K562 (cell line): Measurements from ENCODE around the gene FOSL1. TPM values are rescaled to one million over a fixed set of nuclear protein-coding genes. Genes with fewer than 3 reads are reported as not detected.

Source experiments
- CSDE1 ChIP-seq, 2 experiments: fragments of 450-650 bp; IDR thresholded peaks; 2 replicates each; pipeline ENCODE4 v1.6.1; 2016; ENCODE audit warnings: mild to moderate bottlenecking in 1 of 2
- HDAC1 ChIP-seq, 2 experiments: fragments of 450-650 bp; IDR thresholded peaks; 2 replicates each; pipeline ENCODE4 v1.6.1; 2016 to 2017; ENCODE audit warnings: inconsistent platforms in 1 of 2, mild to moderate bottlenecking in 1 of 2, moderate library complexity in 1 of 2
- RFX5 ChIP-seq: IDR thresholded peaks from 2 replicates; pipeline ENCODE4 v1.6.1; 2011; ENCODE audit warnings: low read depth, mild to moderate bottlenecking, improper control_type of control experiment, low read length
- RFX7 ChIP-seq: fragments of 250-450 bp; sonication (Bioruptor Pico); IDR thresholded peaks from 2 replicates; pipeline ENCODE4 v1.5.1; 2021; ENCODE audit warnings: mild to moderate bottlenecking
- U2AF2 ChIP-seq: fragments of 200-400 bp; formaldehyde crosslinking; optimal IDR thresholded peaks from 2 replicates; pipeline ENCODE3; 2017; ENCODE audit warnings: low read depth, mild to moderate bottlenecking, low read length
- XRCC5 ChIP-seq: fragments of 200-400 bp; formaldehyde crosslinking; IDR thresholded peaks from 2 replicates; pipeline ENCODE4 v1.6.1; 2017; ENCODE audit warnings: low read depth, mild to moderate bottlenecking, low read length
- ZNF263 ChIP-seq: sonication (generic); formaldehyde crosslinking; IDR thresholded peaks from 2 replicates; pipeline ENCODE4 v1.8.0; 2022; ENCODE audit warnings: mild to moderate bottlenecking, missing genetic modification reagents, borderline replicate concordance
- ZNF3 ChIP-seq: fragments of 250-450 bp; sonication (Bioruptor Pico); IDR thresholded peaks from 2 replicates; pipeline ENCODE4 v1.5.0; 2021; ENCODE audit warnings: mild to moderate bottlenecking, moderate library complexity
- polyA plus RNA-seq, 8 experiments: library from polyadenylated mRNA; depleted of rRNA in 4 of 8; stranded (reverse) in 5 of 8; unstranded in 3 of 8; fragments of >200 nt; fragmentation: Nextera tagmentation in 2 of 8; fragmentation: Illumina TruSeq in 1 of 8; extraction: Ambion mirVana in 2 of 8; extraction: Trizol in 1 of 8; gene quantifications; 2 replicates each; pipeline versions ENCODE4 v1.2.1 to v1.2.3, GENCODE V29; 2011 to 2014; ENCODE audit warnings: inconsistent platforms in 1 of 8, missing spikeins in 1 of 8
- total RNA-seq, 7 experiments: library from RNA; depleted of rRNA in 6 of 7; stranded (reverse); fragments of >200 nt in 6 of 7; fragmentation: Illumina TruSeq in 2 of 7; extraction: Trizol in 2 of 7; gene quantifications; 2 replicates each; pipeline versions ENCODE4 v1.2.1 to v1.2.3, GENCODE V29; 2011 to 2021; ENCODE audit warnings: low replicate concordance in 1 of 7
- TF ChIP-seq, protein P1 (sequence below): fragments of 200-400 bp; formaldehyde crosslinking; IDR thresholded peaks from 2 replicates; pipeline ENCODE4 v1.6.1; 2017; ENCODE audit warnings: mild to moderate bottlenecking, low read depth, low read length, moderate library complexity
- TF ChIP-seq, protein P2 (sequence below): sonication (generic); formaldehyde crosslinking; IDR thresholded peaks from 2 replicates; pipeline ENCODE4 v1.8.1; 2023; ENCODE audit warnings: missing genetic modification reagents, mild to moderate bottlenecking, borderline replicate concordance
- TF ChIP-seq, protein P3 (sequence below): fragments of 450-650 bp; formaldehyde crosslinking; IDR thresholded peaks from 2 replicates; pipeline ENCODE4 v1.4.0; 2020; ENCODE audit warnings: mild to moderate bottlenecking, moderate library complexity
- TF ChIP-seq, protein P4 (sequence below): sonication (generic); formaldehyde crosslinking; IDR thresholded peaks from 2 replicates; pipeline ENCODE4 v1.8.0; 2023; ENCODE audit warnings: missing genetic modification reagents, mild to moderate bottlenecking, borderline replicate concordance

FOSL1 gene
- total and polyA plus RNA-seq, 9 of the 15 experiments (the other 6 are each of a cell fraction or from before 2014, with no cell fraction given), result 3.5 to 39.6 (median 10.0) TPM

DNA sequence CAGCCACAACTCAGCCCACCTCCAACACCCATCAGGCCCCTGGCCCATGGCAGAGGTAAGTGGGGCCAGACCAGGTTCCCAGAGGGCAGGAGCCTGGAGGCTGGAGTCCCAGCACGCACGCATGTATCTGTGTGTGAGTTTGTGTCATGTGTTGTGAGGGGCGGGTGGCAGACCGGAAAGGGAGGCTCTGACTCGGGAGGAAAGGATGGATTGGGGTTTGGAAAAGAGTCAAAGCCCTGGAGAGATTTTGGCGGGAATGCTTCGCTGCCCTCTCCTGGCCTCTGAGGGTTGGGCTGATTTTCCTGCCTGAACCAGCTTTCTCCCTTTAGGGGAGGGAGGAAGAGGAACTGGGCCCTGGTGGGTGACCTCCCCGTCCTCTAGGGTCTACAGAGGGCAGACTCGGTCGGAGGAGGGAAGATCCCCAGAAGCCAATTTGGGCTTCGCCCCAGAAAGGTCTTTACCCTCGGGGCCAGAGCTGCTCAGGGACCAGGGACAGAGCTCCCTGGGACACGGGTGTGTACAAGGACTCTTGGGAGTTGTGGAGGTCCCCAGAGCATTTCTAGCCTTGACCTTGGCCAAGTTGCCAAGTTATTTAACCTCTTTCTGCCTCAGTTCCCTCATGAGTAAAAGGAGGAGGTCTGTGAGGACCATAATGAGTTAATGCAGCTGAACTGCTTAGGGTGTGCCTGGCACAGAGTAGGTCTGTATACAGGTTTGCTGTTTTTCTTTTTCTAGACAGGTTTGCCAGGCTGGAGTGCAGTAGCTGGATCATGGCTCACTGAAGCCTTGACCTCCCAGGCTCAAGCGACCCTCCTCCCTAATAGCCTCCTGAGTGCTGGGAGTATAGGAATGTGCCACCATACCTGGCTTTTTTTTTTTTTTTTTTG lies 11.7 kb upstream of the FOSL1 start (continued):
- TF ChIP-seq, protein P1, sequence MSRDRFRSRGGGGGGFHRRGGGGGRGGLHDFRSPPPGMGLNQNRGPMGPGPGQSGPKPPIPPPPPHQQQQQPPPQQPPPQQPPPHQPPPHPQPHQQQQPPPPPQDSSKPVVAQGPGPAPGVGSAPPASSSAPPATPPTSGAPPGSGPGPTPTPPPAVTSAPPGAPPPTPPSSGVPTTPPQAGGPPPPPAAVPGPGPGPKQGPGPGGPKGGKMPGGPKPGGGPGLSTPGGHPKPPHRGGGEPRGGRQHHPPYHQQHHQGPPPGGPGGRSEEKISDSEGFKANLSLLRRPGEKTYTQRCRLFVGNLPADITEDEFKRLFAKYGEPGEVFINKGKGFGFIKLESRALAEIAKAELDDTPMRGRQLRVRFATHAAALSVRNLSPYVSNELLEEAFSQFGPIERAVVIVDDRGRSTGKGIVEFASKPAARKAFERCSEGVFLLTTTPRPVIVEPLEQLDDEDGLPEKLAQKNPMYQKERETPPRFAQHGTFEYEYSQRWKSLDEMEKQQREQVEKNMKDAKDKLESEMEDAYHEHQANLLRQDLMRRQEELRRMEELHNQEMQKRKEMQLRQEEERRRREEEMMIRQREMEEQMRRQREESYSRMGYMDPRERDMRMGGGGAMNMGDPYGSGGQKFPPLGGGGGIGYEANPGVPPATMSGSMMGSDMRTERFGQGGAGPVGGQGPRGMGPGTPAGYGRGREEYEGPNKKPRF, result no peak
- TF ChIP-seq ZNF3 (no peak), ZNF263 (CRISPR knock-in tag) (peak; percentile 52), XRCC5 (no peak), CSDE1 (IDR thresholded peaks at IDR 0.05) (no peak), U2AF2 (no peak), RFX7 (no peak), HDAC1 (IDR thresholded peaks at IDR 0.05) (no peak), RFX5 (no peak)
- TF ChIP-seq, protein P2, sequence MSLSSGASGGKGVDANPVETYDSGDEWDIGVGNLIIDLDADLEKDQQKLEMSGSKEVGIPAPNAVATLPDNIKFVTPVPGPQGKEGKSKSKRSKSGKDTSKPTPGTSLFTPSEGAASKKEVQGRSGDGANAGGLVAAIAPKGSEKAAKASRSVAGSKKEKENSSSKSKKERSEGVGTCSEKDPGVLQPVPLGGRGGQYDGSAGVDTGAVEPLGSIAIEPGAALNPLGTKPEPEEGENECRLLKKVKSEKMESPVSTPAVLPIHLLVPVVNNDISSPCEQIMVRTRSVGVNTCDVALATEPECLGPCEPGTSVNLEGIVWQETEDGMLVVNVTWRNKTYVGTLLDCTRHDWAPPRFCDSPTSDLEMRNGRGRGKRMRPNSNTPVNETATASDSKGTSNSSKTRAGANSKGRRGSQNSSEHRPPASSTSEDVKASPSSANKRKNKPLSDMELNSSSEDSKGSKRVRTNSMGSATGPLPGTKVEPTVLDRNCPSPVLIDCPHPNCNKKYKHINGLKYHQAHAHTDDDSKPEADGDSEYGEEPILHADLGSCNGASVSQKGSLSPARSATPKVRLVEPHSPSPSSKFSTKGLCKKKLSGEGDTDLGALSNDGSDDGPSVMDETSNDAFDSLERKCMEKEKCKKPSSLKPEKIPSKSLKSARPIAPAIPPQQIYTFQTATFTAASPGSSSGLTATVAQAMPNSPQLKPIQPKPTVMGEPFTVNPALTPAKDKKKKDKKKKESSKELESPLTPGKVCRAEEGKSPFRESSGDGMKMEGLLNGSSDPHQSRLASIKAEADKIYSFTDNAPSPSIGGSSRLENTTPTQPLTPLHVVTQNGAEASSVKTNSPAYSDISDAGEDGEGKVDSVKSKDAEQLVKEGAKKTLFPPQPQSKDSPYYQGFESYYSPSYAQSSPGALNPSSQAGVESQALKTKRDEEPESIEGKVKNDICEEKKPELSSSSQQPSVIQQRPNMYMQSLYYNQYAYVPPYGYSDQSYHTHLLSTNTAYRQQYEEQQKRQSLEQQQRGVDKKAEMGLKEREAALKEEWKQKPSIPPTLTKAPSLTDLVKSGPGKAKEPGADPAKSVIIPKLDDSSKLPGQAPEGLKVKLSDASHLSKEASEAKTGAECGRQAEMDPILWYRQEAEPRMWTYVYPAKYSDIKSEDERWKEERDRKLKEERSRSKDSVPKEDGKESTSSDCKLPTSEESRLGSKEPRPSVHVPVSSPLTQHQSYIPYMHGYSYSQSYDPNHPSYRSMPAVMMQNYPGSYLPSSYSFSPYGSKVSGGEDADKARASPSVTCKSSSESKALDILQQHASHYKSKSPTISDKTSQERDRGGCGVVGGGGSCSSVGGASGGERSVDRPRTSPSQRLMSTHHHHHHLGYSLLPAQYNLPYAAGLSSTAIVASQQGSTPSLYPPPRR, result no peak
- TF ChIP-seq, protein P3, sequence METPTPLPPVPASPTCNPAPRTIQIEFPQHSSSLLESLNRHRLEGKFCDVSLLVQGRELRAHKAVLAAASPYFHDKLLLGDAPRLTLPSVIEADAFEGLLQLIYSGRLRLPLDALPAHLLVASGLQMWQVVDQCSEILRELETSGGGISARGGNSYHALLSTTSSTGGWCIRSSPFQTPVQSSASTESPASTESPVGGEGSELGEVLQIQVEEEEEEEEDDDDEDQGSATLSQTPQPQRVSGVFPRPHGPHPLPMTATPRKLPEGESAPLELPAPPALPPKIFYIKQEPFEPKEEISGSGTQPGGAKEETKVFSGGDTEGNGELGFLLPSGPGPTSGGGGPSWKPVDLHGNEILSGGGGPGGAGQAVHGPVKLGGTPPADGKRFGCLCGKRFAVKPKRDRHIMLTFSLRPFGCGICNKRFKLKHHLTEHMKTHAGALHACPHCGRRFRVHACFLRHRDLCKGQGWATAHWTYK (CRISPR knock-in tag), result no peak
- TF ChIP-seq, protein P4, sequence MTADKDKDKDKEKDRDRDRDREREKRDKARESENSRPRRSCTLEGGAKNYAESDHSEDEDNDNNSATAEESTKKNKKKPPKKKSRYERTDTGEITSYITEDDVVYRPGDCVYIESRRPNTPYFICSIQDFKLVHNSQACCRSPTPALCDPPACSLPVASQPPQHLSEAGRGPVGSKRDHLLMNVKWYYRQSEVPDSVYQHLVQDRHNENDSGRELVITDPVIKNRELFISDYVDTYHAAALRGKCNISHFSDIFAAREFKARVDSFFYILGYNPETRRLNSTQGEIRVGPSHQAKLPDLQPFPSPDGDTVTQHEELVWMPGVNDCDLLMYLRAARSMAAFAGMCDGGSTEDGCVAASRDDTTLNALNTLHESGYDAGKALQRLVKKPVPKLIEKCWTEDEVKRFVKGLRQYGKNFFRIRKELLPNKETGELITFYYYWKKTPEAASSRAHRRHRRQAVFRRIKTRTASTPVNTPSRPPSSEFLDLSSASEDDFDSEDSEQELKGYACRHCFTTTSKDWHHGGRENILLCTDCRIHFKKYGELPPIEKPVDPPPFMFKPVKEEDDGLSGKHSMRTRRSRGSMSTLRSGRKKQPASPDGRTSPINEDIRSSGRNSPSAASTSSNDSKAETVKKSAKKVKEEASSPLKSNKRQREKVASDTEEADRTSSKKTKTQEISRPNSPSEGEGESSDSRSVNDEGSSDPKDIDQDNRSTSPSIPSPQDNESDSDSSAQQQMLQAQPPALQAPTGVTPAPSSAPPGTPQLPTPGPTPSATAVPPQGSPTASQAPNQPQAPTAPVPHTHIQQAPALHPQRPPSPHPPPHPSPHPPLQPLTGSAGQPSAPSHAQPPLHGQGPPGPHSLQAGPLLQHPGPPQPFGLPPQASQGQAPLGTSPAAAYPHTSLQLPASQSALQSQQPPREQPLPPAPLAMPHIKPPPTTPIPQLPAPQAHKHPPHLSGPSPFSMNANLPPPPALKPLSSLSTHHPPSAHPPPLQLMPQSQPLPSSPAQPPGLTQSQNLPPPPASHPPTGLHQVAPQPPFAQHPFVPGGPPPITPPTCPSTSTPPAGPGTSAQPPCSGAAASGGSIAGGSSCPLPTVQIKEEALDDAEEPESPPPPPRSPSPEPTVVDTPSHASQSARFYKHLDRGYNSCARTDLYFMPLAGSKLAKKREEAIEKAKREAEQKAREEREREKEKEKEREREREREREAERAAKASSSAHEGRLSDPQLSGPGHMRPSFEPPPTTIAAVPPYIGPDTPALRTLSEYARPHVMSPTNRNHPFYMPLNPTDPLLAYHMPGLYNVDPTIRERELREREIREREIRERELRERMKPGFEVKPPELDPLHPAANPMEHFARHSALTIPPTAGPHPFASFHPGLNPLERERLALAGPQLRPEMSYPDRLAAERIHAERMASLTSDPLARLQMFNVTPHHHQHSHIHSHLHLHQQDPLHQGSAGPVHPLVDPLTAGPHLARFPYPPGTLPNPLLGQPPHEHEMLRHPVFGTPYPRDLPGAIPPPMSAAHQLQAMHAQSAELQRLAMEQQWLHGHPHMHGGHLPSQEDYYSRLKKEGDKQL, result no peak
